SH-SY5Y (cell line): ENCODE data around the gene LRIF1.

Source experiments
- GATA2 ChIP-seq: IDR thresholded peaks from 2 replicates; pipeline ENCODE4 v1.6.1; 2011; ENCODE audit warnings: mild to moderate bottlenecking, low read depth, low read length
- GATA3 ChIP-seq: IDR thresholded peaks from 2 replicates; pipeline ENCODE4 v1.6.1; 2011; ENCODE audit warnings: low read depth, mild to moderate bottlenecking, low read length, moderate library complexity

GRCh38 chr1:111008031-111008430 is 44.3 kb upstream of the LRIF1 start:
- no peak for TF ChIP-seq GATA2
- TF ChIP-seq GATA3 = no peak
